DMS153 (cell line): ENCODE measurements around the gene MEG3.

ENCODE experiments used
- DNase-seq: peaks from one replicate; lab custom pipeline; 2025; lab: John Stamatoyannopoulos, UW

MEG3 gene

DNA sequence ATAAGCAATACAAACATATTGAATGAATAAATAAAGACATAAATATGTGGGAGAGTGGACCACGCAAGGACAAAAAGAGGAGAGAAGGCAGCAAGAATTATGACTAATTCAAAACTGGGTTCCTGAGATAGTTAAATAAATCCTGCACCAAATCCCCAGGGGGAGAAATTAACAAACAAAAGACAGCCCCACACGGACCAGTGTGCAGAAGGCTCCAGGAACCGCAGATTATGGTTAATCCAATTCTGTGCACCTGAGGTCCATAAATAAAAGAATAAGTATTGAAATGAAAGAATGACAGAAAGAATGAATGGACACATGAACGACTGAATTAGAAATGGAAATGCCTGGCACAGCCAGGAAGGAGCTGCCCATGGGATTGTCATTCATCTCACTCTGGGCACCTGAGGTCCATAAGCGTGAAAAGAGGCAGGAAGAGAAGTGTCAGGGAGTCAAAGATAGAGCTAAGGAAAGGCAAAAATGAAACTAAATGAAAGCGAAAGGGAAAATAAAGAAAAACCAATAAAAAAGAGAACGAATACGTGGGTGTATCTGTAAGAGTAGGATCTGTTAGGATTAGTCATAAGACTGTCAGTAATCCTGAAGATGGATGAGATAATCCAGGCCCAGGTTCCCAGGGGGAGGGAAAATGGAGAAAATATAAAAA, 23.3 kb downstream of the MEG3 start:
- no peak for DNase-seq

DNA sequence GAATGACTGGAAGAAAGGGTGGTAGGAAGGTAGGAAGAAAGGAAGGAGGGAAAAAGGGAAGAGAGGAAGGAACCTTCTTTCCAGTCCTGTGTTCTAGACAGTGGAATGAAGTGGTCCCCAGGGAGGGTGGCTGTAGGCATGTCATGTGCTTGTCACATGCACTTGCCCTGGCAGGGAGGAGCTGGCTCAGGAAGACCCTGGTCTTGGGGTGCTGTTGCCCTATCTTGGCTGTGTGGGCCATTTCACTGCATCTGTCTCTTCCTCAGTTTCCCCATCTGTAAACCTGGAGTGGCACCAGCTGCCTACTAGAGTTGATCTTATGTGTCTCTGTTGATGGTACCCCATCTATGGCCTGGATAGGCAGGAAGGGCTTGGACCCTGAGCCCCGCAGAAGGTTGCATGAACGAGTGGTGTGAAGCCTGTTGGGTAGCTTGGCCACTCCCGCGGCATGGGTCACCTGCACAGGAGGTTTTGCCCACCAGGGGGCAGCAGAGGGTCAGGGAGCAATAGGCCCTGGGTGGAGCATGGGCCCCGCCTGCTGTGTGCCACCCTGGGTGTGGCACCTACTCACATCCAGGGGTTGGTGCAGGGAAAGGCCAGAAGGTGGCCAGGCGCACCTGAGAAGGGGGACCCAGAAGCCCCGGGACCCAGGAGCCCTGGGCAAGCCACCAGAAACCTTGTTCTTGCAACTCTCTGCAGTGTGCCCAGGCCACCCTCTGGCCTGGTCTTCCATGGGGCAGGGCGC, 25.1 kb downstream of the MEG3 start:
- peak; percentile 40 for DNase-seq

DNA sequence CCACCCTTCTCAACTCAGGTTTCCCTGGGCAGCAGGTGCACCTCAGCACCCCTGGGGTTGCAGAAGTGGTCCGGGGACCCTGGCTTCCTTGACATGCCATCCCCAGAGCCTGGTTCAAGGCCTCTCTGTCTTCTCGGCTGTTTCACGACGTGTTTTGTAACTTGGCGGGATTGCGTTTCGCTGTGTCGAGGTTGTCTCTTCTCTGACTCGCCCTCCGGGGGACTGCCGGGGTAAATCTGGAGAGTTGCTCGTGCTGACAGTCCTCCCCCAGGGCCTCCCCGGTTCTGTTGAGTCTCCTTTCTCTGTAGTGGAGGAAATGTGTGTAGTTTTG, 25.6 kb downstream of the MEG3 start:
- DNase-seq = no peak

DNA sequence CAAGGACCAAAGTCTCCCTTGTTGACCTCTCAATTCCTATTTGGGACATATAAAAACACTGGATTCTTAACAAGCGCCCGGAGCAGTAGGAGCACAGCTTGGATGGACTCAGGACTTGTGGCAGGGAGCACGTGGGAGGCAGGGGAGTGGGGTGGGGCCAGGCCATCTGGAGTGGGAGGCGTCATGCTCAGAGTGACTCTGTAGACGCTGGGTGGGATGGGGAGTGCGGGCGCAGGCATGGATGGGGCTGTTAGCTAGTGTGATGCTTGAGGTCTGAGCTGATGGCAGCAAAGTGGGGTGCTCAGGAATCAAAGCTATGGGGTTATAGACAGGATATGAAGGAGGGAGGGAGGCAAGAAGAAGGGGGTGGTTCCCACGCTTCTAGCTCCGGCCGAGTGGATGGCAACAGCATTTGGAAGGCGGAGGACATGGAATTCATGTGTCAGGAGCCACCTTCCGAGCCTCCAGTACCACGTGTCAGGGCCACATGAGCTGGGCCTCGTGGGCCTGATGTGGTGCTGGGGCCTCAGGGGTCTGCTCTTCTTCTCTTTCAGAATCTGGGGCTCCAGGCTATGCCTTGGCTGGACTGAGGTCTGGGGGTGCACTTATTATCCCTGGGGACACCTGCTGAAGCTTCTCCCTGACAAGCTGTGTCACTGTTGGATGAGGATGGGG, 26.2 kb downstream of the MEG3 start:
- no peak for DNase-seq

DNA sequence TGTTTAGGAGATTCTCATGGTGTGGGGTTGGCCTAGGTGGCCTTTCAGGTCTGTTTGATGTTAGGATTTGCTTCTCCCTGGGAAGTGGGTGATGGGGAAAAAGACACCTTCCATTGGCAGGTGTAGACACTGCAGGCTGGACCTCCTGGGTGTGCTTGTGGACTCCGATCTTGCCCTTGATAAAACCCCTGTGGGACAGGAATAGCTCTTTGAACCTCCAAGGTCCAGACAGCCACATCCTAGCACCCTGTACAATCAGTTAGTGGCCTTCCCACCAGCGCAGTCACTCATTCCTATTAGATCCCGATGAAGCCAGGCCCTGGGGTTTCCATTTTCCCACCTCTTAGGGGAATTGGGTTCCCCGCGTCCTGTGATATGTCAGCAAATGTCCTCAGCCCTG, 28.5 kb downstream of the MEG3 start:
- no peak for DNase-seq

DNA sequence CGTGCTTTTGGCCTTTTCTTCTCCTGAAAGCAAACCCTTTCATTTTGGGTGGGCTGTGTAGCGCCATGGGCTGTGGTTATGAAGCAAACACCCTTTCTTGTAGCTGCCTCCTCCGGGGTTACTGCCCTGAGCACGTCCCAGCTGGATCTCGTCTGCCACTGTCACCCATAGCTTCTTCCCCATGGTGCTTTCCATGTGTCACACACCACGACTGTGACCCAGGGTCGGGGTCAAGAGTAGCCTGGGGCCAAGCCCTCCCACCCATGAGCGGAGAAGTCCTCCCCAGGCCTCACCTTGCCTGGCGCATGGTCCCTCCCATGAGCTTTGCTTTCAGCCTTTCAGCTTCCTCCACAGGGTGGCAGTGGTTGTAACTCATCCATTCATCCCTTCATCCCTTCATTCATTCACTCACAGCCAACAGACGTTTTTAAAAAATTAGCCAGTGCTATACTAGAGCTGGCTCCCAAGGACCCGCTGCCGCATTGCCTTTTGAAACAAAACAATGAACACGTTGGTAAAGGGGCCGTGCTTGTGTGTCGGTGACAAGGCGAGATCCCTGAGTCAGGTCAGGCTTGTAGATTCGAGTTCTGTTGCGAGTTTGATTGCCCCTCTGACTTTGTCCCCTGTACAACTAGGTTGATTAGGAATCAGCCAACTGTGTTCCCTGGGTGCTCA, 29.5 kb downstream of the MEG3 start:
- no peak for DNase-seq

DNA sequence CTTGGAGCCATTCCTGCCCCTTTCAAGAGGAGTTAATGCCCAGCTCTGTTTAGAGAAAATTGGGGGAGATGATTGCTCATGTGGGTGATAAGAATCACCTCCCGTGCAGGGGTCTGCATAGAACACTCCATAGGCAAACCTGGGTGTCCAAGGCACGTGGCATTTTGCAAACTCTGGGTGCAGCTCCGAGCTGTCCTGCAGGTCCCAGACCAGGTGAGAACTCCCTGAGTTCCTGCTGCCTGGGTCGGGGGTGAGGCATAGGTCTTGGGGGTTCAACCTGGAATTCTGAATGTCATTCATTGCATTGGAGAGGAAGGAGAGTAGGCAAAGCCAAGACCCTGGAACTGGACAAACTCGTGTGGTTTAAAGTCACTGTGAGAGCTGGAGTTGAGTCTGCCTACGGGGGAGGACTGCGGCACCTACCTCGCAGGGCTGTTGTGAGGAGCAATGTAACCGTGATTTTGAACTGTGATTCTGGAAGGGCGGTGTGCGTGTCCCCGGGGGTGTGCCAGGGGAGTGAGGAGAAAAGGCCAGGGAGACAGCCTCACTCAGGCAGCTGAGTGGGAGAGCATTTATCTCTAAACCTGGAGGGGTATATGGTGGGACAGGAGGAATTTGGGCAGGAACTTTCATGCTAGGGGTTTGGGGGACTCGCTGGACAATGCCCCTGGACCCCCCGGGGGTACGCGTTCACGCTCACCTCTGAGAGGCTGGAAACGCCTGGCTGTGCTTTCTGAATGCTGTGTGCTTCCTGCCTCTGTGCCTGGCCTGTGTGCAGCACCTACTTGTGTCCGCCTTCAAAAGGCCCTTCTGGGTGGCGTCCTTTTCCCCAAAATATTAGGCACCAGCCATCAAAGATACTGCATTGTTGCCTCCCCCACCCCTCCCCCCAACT, 30.4 kb downstream of the MEG3 start:
- DNase-seq = no peak

DNA sequence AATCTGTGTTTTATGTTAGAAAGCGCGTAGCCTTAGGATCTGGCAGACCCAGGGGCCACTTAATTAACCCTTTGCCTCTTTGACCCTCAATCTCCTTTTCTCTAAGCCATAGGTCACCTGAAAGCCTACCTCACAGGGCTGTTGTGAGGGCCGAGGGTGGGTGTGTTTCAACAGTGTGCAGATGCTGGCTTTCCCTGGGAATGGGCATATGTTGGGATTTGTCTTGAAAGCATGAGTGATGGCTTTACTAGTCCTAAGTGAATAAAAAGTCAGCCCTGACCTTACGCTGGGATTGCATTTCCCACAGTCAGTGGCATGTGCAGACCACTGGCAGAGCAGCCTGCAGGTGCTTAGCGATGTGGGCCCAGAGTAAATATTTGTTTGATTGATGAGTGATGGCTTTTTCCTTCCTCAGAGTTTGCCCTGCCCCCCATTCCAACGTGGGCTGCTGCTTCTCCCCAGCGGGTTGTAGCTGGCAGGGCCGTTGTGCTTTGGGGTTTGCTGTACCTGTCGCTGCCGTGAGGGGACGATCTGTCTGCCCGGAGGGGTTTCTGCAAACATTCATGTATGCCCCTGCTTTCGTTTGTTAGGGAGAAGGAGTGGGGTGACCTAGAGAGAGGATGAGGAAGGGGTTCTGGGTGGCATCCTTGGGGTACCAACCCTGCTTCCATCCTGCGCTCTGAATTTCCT, 31.5 kb downstream of the MEG3 start:
- DNase-seq = peak; percentile 11

DNA sequence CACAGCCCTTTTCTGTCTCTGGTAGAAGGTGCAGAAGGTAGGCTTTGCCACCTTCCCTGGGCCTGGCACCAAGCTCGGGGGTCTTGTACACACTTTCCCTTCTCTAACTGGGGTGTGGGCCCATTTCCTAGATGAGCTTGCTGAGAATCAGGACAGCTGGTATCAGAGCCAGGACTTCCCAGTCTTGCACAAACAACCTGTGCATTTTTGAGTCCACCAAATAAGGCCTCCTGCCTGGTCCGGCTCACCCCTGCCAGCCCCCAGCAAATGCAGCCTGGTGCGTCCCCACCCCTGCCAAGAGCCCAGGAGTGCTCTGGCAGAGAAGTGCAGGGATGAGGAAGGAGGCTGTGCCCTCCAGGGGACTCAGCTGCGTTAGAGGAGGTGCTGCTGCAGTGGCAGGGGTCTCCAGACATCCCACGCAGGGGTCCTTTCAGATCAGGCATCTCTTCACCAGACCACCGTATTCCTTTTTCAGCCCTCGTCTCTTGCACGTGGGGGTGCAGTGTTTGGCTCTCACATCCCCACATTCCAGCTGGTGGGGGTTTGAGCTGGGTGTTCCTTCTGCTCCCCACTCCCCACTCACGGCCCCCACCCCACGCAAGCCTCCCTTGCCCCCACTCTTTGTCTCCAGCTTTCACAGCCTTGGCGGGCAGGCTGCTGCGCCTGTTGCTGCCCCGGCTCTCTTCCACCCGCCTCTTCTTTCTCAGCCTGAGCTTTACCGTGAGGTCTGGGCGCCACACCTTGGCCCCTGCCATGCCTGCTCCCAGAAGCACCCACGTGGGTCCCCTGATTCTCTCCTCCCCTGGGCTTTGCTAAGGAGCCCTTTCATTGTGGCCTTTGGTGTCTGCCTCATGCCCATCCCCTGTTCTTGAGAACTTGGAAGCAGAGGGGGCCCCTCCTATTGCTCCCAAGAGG, 32.3 kb downstream of the MEG3 start:
- DNase-seq = no peak

DNA sequence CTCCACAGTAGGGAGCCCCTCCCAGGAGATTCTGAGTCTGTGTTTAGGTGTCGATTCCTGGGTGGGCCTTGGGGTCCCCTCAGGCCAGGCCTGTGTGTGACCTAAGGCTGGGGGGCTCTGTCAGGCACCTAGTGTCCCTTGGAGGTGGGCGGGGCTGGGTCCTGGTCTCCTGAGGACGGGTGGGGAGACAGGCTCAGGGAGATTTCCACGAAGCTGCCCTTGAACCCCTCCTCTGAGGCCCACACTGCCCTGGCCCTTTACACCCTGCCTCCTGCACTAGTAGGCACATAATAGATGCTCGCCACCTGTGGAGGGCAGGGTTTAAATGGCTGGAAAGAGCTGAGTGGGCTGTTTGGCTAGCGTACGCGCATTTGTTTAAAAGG, 32.9 kb downstream of the MEG3 start:
- DNase-seq = no peak

DNA sequence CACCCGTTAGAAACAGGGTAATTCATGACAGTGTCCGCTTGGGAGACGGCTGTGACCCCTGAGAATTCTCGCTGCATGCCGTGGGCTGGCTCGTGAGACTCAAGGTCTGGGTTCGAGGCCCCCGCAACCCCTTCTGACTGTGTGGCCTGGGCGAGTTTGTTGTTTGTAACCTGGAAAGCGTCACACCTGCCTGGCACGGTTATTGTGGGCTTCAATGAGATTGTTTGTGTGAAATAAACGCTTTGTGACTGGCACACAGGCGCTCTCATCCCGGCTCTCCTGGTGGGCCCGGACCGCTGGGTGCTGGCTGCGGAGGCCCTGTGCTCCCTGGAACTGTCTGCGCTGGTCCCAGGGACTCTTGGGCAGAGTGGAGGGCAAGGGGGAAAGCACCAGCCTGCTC, 33.9 kb downstream of the MEG3 start:
- DNase-seq = no peak

DNA sequence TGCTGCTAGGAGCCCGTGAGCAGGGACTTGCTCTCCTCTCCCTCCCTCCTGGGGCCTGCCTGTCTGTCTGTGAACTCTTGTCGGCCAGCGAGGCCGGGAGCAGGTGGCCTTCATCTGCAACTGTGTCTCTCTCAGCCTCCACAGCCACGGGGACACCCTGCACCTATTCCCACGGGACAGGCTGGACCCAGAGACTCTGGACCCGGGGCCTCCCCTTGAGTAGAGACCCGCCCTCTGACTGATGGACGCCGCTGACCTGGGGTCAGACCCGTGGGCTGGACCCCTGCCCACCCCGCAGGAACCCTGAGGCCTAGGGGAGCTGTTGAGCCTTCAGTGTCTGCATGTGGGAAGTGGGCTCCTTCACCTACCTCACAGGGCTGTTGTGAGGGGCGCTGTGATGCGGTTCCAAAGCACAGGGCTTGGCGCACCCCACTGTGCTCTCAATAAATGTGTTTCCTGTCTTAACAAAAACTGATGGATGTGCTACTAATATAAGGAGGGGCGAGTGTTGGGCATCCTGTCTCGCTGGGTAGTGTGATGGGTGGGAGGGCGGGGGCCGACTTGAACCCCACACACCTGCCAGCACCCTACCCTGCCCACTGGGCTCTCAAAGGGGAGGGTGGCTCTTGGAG, 34.8 kb downstream of the MEG3 start:
- no peak for DNase-seq

DNA sequence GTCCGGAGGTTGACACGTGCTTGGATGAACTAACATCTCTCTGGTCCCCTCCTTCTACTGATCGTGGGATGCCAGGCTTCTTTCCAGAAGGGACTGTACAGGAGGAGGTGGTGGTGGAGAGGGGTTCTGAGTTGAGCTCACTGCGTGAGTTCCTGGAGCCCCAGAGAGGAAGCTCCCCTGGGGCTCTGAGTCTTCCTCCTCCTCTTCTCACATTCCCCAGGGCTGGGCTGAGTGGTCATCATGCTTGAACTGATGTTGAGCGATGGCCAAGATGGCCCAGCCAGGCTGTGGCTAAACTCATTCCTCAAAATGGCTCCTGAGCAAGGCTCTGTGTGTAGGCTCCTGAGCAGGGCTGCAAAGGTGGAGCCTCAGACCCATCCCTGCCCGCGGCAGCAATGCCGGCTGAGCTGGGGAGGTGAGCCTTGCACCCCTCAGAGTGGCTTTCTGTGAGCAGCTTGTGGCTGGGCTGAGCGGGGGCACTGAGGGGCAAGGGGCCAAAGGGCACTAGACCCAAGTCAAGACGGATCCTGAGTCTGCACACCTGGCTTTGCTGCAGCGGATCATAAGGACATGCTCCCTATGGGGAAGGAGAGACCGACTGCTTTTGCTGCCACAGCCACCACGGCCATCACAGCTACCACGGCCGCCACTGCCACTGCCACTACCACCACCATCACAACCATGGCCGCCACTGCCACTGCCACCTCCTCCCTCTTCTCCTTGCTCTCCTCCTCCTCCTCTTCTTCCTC, 35.4 kb downstream of the MEG3 start:
- DNase-seq = no peak

DNA sequence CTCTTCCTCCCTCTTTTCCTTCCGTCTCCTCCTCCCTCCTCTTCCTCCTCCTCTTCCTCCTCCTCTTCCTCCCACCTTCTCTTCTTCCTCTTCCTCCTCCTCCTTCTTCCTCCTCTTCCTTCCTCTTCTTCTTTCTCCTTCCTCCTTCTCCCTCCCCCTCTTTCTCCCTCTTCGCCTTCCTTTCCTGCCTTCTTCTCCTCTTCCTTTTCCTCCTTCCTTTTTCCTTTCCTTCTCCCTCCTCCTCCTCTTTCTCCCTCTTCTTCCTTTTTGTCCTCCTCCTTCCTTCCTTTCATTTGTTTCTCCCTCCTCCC, 36.0 kb downstream of the MEG3 start:
- DNase-seq = no peak

DNA sequence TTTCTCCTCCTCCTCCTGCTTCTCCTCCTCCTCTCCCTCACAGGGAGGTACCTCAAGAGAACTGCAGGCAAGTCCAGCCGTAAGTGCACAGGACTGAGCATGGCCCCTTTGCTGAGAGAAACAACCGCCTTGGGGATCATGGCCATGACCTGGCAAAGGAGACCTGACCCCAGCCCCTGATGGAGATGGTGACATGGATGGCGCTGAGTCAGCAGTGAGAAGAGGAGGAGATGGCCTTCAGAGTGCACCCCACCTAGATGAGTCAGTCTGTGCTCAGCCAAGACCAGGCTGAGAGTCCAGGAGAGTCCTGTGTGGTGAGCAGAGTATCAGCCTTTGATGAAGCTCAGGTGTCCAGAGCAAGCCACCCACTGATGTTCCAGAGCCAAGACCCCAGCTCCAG, 36.4 kb downstream of the MEG3 start:
- no peak for DNase-seq

DNA sequence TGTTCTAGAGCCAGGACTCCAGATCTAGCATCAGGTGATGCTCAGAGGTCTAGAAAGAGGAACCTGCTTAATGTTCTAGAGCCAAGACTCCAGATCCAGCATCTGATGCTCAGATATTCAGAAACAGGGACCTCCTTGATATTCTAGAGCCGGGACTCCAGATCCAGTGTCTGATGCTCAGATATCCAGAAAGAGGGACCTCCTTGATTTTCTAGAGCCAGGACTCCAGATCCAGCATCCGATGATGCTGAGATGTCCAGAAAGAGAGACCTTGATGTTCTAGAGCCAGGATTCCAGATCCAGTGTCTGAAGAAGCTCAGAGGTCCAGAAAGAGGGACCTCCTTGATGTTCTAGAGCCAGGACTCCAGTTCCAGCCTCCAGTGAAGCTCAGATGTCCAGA, 36.9 kb downstream of the MEG3 start:
- no peak for DNase-seq

DNA sequence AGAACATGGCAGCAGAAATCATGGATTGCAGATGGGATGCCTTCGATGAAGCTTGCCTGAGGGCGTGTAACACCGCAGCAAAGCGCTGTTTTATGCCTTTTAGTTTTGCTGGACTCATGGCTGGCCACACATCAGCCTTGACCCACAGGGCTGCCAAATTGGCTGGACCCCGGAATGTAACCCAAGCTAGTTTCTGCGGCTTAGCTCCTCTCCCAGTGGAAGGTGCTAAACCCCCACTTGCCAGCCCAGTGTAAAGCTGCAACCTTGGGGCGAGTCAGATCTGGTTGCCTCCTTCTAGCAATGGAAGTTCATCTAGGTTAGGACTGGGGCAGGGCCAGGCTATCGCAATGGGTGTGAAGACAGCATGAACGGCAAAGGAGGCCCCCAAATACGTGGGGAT, 38.3 kb downstream of the MEG3 start:
- DNase-seq = no peak

DNA sequence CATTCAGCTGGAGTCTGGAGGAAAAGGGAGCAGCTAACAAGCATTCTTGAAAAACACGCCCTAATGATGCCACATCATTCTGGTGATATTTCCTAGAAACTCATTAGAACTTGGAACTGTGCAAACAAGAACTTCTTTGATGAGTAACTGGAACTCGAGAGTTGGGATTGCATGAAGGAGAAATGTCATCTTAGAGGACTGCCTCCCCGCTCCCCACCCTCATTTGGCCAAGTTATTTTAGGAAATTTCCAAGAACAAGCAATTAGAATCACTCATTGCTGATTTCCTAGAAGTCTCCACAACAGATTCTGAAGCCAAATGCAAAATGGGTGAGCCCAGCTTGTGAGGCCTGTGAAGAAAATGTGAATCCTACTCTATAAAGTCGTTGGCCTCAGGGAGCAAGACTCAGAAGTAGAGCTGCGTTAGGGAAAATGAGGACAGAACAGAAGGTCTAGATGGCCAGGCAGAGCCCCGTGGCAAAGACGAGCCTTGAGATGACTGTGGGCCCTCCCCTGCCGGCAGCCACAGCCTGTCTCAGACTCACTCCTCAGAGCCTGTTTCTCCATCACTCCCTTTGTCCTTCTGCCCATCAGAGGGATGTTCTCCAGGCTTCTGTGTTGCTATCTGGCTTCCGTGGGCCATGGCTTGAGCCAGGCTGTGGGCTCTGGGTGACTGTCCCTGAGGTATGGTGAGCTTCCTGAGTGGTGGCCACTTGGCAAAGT, 39.2 kb downstream of the MEG3 start:
- no peak for DNase-seq
